ENCODE results near the gene TMEM255B.
"Not testable (repeated sequence)": the region's sequence is repeated elsewhere in the genome, so short reads cannot be mapped to it uniquely, and the experiment has no call there.

Gene TMEM255B

DNA sequence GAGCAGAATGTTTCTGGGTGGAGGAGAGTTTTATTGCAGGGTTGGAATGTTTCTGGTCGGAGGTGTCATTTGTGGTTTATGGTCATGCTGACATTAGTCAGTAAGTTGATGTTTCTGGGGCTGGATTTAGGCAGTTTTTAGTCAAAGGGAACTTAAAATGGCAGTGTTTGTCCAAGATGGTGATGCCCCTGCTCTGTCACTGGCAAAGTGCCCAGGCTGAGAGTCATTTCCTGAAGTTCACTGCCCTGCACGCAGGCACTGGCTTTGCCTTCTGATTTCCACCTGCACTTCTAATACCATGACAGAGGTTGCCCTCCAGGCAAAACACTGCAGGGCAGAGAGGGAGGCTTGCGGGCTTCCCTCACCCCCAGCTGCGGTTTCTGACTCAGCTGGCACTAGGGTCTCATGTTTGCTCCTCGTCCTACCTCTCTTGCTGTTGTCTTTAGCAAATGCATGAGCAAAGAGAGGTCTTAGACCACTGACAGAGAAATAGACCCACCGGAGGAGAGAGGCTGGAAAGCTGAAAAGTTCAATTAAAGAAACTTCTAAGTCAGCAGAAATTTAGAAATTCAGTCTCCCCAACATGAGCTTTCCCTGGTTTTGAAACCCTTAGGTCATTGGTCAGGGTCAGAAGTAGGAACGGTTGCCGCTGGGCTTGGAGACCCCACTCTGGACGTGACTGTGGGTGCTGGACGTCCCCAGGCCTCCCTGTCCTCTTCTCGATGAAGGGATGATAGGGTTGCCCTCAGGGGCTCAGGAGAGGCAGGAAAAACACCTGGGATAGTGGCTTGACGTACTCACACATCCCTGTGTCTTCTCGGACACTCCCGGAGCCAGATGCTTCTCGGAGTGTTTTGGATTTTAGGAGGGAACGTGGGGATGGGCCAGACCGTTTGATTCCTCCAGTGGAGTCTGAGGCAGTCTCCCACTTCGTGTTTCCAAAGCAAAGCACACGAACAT lies 26.3 kb downstream of the TMEM255B start:
- DNase-seq (ENCODE audit: low spot score) (peak; percentile 88), FAIRE-seq (peak; percentile 90)

DNA sequence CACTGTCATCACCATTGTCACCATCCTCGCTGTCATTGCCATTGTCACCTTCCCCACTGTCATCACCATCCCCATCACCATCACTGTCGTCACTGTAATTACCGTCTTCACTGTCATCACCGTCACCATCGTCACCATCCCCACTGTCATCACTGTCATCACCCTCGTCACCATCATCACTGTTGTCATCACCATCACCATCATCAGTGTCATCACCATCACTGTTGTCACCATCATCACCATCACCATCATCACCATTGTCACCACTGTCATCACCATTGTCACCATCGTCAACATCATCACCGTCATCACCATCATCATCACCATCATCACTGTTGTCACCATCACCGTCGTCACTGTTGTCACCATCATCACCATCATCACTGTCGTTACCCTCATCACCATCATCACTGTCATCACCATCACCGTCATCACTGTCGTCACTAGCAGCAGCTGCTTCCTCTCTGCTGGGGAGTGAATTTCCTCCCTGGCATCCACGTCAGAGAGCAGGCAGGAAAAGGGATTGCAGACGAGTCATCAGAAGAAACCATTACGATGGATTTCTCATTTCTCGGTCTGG lies 27.3 kb downstream of the TMEM255B start:
- DNase-seq (ENCODE audit: low spot score) (peak; percentile 37), FAIRE-seq (peak; percentile 100)

DNA sequence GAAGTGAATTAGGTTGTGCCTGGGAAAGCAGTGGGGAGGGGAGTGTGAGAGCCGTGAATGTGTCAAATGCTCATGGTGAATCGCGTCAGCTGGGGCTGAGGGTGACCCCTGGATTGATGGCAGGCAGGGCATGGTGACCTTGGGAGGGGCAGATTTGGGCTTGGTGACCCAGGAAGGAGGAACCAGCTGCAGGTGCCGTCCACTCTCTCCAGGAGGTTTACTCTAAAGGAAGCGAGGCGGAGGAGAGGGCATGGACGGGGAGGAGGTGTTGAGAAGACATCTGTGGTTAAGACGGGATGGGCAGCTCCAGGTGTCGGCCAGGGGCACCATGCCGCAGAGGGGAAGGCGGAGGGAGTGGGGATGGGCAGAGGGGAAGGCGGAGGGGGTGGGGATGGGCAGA lies 28.7 kb downstream of the TMEM255B start:
- FAIRE-seq = peak; percentile 74

DNA sequence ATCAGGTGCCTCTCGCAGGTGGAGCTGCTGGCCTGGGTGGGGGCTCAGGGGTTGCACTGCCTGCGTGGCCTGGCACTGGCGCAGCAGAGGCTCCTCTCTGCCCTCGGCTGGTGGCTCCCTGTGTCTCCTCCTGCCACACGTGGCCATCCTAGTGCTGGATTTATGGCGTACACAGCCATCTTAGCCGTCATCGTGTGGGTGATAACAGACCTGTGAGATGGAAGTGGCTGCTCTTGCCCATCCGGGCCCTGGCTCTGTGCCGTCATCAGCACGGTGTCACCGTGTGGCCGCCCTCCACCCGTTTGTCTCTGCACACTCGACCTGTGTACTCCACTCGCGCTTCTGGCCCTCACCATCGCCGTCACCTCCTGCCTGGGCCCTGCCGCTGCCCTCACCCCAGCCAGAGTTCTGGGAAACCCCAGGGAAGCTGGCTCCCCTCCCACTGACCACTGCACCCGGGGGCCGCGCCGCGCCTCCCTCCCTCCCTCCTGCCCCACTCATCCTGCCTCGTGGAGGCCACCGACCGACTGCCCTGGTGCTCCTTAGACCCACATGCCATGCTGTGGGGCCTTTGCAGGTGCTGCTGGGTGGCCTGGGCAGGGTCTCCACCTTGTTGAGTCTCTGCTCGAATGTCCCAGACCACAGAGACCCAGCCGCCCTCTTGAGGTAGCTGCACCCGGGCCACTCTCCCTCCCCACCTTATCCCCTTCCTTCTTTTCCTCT lies 29.5 kb downstream of the TMEM255B start:
- DNase-seq (ENCODE audit: low spot score) (no peak), FAIRE-seq (no peak)

More for the DNA sequence above, 28.7 kb downstream of the TMEM255B start:
- DNase-seq (ENCODE audit: low spot score) = no peak

DNA sequence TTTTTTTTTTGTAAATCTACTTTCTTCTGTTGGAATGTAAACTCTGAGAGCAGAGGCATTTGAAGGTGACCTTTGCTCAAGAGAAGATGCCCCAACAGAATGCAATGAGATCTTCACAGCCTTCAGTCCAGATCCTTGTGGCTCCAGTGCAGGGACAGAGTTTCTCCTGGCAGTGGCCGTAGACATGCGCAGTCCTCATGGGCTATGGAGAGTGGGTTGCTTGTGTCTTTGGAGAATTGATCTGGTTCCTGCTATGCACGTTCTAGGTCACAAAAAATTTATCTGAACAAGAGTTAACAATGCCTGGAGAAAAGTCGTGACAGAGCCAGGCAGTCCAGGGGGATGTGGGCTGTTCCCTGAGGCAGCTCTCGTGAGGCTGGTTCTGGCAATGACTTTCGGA lies 30.1 kb downstream of the TMEM255B start:
- no peak for FAIRE-seq
- no peak for DNase-seq (ENCODE audit: low spot score)

DNA sequence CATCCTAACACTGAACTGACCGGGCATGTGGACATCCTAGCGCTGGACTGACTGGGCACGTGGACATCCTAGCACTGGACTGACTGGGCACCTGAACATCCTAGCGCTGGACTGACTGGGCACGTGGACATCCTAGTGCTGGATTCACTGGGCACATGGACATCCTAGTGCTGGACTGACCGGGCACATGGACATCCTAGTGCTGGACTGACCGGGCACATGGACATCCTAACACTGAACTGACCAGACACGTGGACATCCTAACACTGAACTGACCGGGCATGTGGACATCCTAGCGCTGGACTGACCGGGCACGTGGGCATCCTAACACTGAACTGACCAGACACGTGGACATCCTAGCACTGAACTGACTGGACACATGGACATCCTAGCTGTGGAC lies 30.9 kb downstream of the TMEM255B start:
- not testable (repeated sequence) for FAIRE-seq

DNA sequence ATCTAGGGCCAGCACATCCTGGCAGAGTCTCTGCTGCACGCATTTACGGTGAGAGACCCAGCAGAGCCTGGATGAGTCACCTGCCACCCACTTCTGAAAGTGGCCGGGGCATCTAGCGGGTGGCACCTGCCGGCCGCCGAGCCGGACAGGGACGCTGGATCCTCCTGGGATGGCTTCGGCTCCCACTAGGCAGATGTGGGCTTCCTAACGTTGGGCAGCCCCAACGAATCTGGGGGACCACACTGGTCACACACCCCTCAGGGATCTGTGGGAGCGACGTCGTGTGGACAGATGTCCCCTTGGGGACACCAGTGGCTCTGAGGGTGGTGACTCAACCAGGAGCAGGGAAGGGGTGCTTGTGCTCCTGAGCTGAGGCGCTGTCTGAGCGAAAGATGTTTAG lies 32.2 kb downstream of the TMEM255B start:
- DNase-seq (ENCODE audit: low spot score) (no peak), FAIRE-seq (no peak)

More for the DNA sequence above, 30.9 kb downstream of the TMEM255B start:
- DNase-seq (ENCODE audit: low spot score) = not testable (repeated sequence)

DNA sequence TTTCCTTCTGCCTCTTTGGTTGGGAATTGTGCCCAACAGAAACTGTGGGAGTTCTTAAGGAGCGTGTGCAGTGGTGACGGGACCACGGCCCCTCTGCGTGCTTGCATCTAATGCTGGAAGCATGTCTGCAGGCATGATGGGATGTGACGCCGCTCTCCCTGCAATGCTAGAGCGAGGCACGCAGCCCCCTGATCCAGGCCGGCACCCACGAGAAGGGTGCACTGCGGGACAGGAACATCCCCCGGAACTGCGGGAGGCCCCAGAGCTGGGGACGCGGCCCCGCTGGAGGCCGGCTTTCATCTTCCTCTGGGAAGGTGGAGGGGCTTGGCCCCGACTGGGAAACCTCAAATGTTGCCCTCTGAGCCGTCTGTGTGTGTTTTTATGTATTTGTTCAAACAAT lies 32.7 kb downstream of the TMEM255B start:
- no peak for DNase-seq (ENCODE audit: low spot score)
- no peak for FAIRE-seq

DNA sequence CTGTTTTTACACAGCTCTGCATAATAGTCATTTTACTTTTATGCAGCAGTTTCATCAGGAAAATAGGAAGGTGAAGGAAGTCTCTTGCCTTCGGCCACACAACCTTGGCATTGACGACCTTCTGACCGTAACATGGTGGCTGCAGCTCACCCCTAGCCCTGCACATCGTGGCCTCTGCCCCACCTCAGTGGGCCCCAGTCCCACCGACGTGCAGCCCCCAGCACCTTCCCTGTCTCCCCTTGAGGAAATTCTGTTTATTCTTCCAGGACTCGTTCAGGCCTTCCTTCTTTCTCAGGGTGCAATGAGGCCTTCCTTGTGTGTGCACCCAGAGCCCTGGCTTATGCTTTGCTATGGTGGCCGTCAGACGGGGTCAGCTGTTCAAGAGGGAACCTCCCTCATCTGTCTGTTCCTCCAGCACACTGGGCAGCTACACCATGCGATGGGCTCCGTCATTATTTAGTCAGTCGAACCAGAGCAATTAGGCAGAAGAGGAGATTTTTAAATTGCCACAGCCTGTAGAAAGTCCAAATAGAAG lies 33.3 kb downstream of the TMEM255B start:
- FAIRE-seq (no peak), DNase-seq (ENCODE audit: low spot score) (no peak)

DNA sequence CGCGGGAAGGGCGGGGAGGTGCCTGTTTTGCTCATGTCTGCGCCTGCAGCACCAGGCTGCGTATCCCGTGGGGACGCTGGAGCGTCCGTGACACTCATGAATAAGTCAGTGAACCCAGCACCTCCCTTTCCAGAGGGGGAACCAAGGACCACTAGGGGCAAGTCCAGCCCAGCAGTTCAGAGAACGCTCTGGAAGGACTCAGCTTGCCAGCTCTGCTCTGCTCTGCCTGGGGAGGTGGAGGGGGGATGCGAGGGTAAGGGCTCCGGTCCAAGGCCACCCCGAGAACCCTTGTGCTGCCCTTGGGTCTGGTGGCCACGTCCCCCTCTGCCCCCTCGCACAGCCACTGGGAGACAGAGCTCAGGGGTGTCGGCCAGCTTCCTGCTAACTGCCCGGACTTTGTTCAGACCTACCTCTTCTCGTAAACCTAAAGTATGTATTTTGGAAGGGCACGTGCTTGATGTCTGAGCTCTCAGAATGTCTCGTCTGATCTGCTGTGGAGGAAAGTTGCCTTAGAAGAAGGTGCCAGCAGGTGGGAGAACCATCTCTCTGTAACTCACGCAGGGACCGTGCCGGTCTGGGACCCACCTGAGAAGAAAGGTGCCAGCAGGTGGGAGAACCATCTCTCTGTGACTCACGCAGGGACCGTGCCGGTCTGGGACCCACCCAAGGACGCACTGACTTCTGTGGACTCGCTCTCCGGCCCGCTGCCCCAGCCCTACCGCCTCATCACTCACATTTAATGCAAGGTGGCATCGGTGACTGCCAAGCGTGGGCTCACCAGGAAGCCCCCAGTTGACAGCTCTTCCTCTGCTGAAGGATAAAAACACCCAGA lies 34.1 kb downstream of the TMEM255B start:
- no peak for DNase-seq (ENCODE audit: low spot score)
- no peak for FAIRE-seq

DNA sequence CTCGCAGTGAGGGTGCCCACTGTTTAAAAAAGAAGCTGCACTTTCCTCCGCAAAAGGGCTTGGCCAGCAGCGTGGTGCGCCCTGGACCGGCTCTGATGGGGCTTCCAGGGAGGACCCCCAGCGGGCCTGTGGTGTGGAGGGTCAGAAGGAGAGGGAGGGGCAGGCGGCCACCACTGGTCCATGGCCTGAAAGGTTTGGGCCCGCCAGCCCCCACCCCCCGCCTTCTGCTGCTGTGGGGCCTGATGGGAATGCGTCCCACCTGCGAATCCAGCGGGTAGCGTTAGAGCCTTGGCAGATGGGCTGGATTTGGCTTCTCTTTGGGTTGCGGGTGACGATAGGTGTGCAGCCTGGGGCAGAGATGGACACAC lies 34.7 kb downstream of the TMEM255B start:
- DNase-seq (ENCODE audit: low spot score) (no peak), FAIRE-seq (no peak)

DNA sequence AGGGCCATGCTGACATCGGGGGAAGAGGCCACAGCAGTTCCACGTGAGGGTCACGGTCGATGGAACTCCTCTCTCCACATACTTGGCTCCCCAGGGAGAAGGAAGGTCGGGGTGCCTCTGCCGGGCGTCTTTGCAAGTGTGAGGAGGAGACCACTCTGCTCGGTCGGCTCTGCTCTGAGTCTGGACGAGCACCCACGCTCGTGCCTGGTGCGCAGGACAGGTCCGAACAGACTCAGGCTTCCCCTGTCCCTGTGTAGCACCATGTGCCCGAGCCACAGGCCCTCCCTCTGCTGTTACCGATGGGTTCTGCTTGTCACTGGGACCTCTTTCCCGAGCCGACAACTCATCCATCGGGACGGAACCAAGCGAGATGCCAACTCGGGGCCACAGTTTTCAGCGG lies 35.1 kb downstream of the TMEM255B start:
- no peak for DNase-seq (ENCODE audit: low spot score)
- no peak for FAIRE-seq

DNA sequence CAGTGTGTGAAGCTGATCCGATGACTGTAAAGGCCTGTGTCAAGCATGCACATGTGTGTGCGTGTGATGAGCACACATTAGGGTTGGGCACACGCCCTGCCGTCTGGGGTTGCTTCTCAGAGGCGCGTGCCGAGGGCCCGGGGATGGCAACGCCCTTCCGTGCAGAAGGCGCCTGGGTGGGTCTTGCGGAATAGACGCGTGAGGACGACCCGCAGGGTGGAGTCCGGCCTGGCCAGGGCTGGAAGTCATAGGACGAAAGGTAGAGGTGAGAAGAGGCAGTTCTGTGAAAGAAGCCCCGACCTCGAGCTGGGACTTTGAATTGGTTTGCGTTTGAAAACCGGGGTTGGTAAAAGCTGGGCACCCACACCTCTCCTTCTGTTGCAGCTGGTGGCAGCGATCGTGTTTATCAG lies 35.7 kb downstream of the TMEM255B start:
- DNase-seq (ENCODE audit: low spot score) = no peak
- peak; percentile 13 for FAIRE-seq

DNA sequence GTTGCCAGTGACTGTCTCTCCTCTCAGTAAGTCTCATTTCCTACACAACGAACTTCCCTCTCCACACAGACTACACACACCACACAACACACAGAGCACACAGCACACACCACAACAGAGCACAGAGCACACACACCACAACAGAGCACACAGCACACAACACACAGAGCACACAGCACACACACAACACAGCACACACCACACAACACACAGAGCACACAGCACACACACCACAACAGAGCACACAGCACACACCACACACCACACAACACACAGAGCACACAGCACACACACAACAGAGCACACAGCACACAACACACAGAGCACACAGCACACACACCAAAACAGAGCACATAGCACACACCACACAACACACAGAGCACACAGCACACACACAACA lies 36.3 kb downstream of the TMEM255B start:
- not testable (repeated sequence) for FAIRE-seq; DNase-seq (ENCODE audit: low spot score)

DNA sequence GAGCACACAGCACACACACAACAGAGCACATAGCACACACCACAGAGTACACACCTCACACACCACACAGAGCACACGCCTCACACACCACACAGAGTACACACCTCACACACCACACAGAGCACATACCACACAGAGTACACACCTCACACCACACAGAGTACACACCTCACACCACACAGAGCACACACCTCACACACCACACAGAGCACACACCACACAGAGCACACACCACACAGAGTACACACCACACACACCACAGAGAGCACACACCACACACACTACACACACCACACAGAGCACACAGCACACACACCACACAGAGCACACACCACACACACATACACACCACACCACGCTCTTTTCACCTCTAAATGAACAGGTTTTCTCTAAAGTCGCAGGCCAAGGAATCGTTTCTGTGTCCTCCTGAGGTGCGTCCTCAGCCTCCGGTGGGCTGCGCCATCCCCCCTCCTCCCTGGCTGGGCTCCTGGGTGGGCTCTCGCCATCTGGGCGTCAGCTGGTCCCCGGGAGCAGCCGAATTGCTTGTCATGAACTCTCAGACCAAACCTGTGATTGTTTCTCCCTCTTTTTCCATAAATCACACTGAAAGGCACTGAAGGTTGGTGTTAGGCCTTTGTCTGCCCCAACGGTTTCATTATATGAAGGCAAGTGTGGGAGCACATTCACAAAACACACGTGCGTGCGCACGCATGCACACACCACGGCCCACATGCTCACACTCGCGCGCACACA lies 37.4 kb downstream of the TMEM255B start:
- DNase-seq (ENCODE audit: low spot score) = no peak
- no peak for FAIRE-seq

DNA sequence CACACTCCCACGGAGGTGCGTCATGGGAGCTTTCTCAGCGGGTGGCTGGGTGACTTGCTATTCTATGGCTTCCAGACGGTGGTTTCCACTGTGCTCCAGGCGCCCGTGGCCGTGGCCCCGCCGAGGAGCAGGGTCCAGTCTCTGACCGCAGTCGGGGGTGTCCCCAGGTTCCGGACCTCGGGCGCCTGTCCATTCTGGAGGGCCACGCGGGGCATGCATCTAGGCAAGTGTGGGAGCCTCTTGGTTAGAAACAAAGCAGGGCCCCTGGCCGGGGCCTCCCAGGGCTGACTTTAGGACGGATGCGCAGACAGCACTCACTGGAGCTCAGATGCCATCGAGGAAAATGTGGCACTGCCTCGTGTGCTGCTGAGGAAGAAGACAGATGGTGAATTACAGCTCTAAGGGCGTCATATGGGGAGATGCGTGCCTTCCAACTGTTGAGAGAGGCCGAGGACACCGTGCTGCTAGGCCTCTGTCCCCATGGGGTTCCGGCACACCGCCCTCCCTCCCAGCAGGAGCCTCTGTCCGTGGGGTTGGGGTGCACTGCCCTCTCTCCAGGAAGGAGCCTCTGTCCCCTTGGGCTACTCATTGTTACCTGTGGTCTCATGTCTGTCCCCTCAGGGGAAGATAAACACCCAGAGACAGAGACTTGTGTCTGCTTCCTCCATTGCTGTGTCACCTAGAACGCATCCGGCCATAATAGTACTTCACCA lies 38.1 kb downstream of the TMEM255B start:
- DNase-seq (ENCODE audit: low spot score) (no peak), FAIRE-seq (peak; percentile 42)

DNA sequence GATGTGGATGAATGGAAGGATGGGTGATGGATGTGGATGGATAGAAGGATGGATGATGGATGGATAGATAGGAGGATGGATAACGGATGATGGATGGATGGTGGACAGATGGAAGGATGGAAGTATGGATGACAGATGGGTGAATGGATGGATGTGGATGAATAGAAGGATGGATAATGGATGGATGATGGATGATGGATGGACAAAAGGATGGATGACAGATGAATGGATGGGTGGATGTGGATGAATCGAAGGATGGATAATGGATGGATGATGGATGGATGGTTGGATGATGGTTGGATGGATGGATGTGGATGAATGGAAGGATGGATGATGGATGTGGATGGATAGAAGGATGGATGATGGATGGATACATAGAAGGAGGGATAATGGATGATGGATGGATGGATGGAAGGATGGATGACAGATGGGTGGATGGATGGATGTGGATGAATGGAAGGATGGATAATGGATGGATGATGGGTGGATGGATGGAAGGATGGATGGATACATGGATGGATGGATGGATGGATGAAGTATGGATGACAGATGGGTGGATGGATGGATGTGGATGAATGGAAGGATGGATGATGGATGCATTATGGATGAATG lies 39.3 kb downstream of the TMEM255B start:
- DNase-seq (ENCODE audit: low spot score) = no peak
- FAIRE-seq = peak; percentile 99

DNA sequence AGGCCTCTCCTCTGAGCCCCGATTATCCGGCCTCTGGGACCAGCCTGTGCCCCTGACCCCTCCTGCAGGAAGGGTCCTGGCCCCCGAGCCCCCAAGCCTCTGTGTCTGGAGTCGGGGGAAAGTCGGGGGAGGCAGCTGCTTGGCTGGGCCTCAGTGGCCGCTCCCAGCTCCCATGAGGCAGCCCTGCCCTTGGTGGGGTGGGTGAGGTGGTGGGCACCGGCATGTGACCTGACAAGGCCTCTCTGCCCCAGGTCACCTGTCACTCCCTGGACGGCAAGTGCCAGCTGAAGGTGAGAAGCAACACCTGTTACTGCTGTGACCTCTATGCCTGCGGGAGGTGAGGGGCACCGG lies 41.5 kb downstream of the TMEM255B start:
- FAIRE-seq = no peak
- no peak for DNase-seq (ENCODE audit: low spot score)

DNA sequence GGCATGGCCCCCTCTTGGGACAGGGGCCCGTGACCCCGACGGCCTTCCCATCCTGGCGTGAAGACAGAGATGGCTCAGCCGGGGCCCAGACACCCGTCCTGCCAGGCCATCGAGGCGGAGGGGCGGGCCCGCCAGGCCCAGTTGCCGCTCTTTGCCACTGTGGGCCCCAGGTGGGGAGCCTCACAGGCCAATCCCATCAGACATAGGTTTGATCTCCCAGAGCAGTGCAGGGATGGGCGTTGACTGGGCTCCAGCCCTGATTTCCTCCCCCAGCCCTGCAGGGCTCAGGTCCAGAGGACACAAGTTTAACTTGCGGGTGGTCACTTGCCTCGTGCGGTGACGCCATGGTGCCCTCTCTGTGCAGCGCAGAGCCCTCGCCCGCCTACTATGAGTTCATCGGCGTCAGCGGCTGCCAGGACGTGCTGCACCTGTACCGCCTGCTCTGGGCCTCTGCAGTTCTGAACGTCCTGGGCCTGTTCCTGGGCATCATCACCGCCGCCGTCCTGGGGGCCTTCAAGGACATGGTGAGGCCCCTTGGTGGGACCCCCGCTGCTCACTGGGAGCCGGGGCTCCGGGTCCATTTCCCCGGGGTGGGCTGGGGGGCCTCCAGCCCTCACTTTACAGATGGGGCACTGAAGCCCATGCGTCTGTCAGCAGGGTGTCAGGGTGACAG lies 42.4 kb downstream of the TMEM255B start:
- DNase-seq (ENCODE audit: low spot score) (no peak), FAIRE-seq (no peak)
